Neural progenitor cell (in vitro differentiated cells): ENCODE measurements around the gene UACA. TPM values are rescaled to one million over a fixed set of nuclear protein-coding genes. Genes with fewer than 3 reads are reported as not detected.

Experiments used
- DNase-seq: peaks from one replicate; pipeline ENCODE4 v3.0.0-alpha.2; 2016; ENCODE audit warnings: low spot score
- H2AFZ ChIP-seq: fragments of 200-600 bp; sonication (generic); replicated peaks from 2 replicates; pipeline ENCODE4 v1.6.1; 2016; ENCODE audit warnings: antibody characterized with exemption
- H3F3A ChIP-seq: fragments of 200-600 bp; sonication (generic); 2 replicates; pipeline ENCODE4 v1.6.1; 2016; ENCODE audit warnings: antibody characterized with exemption, low read depth
- H3K27ac ChIP-seq: fragments of 200-600 bp; sonication (generic); 2 replicates; pipeline ENCODE4 v1.5.1; 2016; ENCODE audit warnings: mild to moderate bottlenecking
- H3K27me3 ChIP-seq: fragments of 200-600 bp; sonication (generic); 2 replicates; pipeline ENCODE4 v1.6.1; 2016; ENCODE audit warnings: mild to moderate bottlenecking, moderate library complexity
- H3K36me3 ChIP-seq: fragments of 200-600 bp; sonication (generic); 2 replicates; pipeline ENCODE4 v1.5.1; 2016
- H3K4me1 ChIP-seq: fragments of 200-600 bp; sonication (generic); 2 replicates; pipeline ENCODE4 v1.6.1; 2016; ENCODE audit warnings: mixed run types
- H3K4me2 ChIP-seq: fragments of 200-600 bp; sonication (generic); 2 replicates; pipeline ENCODE4 v1.6.1; 2016
- H3K4me3 ChIP-seq: fragments of 200-600 bp; sonication (generic); 2 replicates; pipeline ENCODE4 v1.5.1; 2016
- H3K79me2 ChIP-seq: fragments of 200-600 bp; sonication (generic); 2 replicates; pipeline ENCODE4 v1.6.1; 2016; ENCODE audit warnings: low read depth
- H3K9ac ChIP-seq: fragments of 200-600 bp; sonication (generic); 2 replicates; pipeline ENCODE4 v1.6.1; 2016
- H3K9me3 ChIP-seq: fragments of 200-600 bp; sonication (generic); 2 replicates; pipeline ENCODE4 v1.5.1; 2016; ENCODE audit warnings: low read depth
- H4K20me1 ChIP-seq: fragments of 200-600 bp; sonication (generic); 2 replicates; pipeline ENCODE4 v1.6.1; 2016; ENCODE audit warnings: low read depth
- H3K27ac Mint-ChIP-seq: 3 replicates; pipeline ENCODE4 v1.8.0; 2021; ENCODE audit warnings: mixed read lengths
- H3K27me3 Mint-ChIP-seq: 2 replicates; pipeline ENCODE4 v1.8.0; 2022; ENCODE audit warnings: low read depth, mild to moderate bottlenecking, inconsistent platforms, moderate library complexity, mixed read lengths; ENCODE audit not compliant: insufficient read depth
- H3K36me3 Mint-ChIP-seq: 3 replicates; pipeline ENCODE4 v1.8.0; 2021; ENCODE audit warnings: mixed read lengths
- H3K4me1 Mint-ChIP-seq: 3 replicates; pipeline ENCODE4 v1.8.0; 2021; ENCODE audit warnings: mixed read lengths
- H3K4me3 Mint-ChIP-seq: 3 replicates; pipeline ENCODE4 v1.8.0; 2021; ENCODE audit warnings: mild to moderate bottlenecking, moderate library complexity, mixed read lengths
- H3K9me3 Mint-ChIP-seq: 3 replicates; pipeline ENCODE4 v1.8.0; 2020; ENCODE audit warnings: mixed read lengths
- CTCF ChIP-seq: fragments of 200-600 bp; sonication (generic); IDR thresholded peaks from 2 replicates; pipeline ENCODE4 v1.5.1; 2017; ENCODE audit warnings: antibody characterized with exemption, mild to moderate bottlenecking
- EZH2 ChIP-seq: fragments of 200-600 bp; sonication (generic); IDR thresholded peaks from 2 replicates; pipeline ENCODE4 v1.6.1; 2017; ENCODE audit warnings: antibody characterized with exemption, mild to moderate bottlenecking, moderate library complexity
- EZH2phosphoT487 ChIP-seq: fragments of 200-600 bp; sonication (generic); IDR thresholded peaks from 2 replicates; pipeline ENCODE4 v1.6.1; 2017; ENCODE audit warnings: antibody characterized with exemption
- total RNA-seq: library from RNA; depleted of rRNA; stranded (reverse); fragments of >200 nt; gene quantifications from 2 replicates; pipeline ENCODE4 v1.2.3, GENCODE V29; 2015; ENCODE audit warnings: low replicate concordance

The UACA gene
- total RNA-seq, 1 donor from 2014 or later: 70.0 TPM

DNA sequence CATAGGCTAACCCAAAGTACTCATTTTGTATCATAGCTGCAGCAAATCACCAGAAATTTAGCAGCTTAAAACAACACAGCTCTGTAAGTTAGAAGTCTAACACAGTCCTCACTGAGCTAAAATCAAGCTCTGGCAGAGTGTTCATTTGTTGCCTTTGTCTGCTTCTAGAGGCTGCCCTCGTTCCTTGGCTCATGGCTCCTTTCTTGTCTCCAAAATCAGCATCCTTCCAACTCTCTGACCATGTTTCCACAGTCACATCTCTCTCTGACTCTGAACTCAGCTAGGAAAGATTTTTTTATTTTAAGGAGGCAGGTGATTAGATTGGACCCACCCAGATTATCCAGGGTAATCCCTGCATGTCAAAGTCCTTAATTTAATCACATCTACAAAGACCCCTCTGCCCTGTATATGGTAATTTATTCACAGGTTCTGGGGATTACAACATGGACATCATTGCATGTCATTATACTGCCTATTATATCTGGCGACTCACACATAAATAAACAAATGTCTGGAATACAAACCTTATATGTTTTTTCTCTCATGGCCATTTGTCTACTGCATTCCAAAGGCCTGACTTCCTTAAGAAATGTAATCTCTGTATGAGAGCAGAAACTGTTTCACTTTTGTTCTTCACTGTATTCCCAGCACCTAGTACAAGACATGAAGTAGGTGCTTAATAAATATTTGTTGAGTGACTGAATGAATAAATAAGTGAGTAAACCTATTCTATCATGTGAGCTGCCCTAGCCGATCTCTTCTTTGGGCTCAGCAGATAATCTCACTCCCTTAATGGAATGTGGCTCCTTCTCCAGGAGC, 15.1 kb upstream of the UACA start:
- Histone ChIP-seq H3K4me1 (no peaks in the 10 kb centered on the region), H3K9ac (no peak overlapping the region), H3K27me3 (no peaks in the 10 kb centered on the region), H2AFZ (no peak overlapping the region), H3K4me3 (no peak overlapping the region), H3K4me2 (no peak overlapping the region), H3F3A (no peaks in the 10 kb centered on the region), H3K9me3 (no peaks in the 10 kb centered on the region), H3K27ac (no peak overlapping the region), H4K20me1 (no peaks in the 10 kb centered on the region), H3K36me3 (no peaks in the 10 kb centered on the region), H3K79me2 (no peaks in the 10 kb centered on the region)
- H3K27ac Mint-ChIP-seq: no peak overlapping the region
- peaks cover 5% of the 10 kb centered on the region for H3K27me3 Mint-ChIP-seq
- H3K4me1 Mint-ChIP-seq: no peaks in the 10 kb centered on the region
- H3K4me3 Mint-ChIP-seq: no peak overlapping the region
- H3K9me3 Mint-ChIP-seq: no peaks in the 10 kb centered on the region
- DNase-seq: no peak
- no peak for TF ChIP-seq CTCF
- TF ChIP-seq EZH2phosphoT487: no peak
- no peak for TF ChIP-seq EZH2
- no peaks in the 10 kb centered on the region for H3K36me3 Mint-ChIP-seq

DNA sequence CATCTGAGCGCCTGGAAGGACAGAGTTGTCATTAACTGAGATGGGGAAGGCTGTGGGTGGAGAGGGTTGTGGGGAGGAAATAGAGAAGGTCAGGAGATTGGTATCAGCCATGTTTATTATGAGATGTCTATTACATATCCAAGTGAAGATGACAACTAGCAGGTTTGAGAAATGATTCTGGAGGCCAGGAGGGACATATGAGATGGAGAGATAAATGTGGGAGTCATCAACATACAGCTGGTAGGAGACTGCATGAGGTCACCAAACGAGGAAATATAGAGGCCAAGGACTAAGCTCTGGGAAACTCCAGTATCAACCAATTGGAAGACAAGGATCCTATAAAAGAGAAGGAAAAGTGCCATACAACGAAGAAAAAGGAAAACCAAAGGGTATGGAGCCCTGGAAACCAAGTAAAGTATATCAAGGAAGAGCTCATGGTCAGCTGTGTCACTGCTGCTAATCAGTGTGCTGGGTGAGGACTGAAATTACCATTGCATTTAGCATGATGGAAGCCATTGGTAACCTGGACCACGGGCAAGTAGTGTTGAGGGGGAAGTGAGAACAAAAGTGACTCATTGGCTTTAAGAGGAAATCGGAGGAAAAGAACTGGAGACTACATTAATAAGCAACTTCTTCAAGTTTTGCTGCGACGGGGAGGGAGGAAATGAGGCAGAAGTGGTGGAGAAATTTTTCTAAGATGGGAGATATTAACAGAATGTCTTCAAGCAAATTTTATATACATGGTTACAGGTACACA, 14.0 kb upstream of the UACA start:
- Histone ChIP-seq H3K4me3 (no peak overlapping the region), H3K27me3 (no peaks in the 10 kb centered on the region), H3K4me1 (no peaks in the 10 kb centered on the region), H3K4me2 (no peak overlapping the region), H3K36me3 (no peaks in the 10 kb centered on the region), H3K9me3 (no peaks in the 10 kb centered on the region), H3K79me2 (no peaks in the 10 kb centered on the region), H3F3A (no peaks in the 10 kb centered on the region), H4K20me1 (no peaks in the 10 kb centered on the region), H3K27ac (no peak overlapping the region), H2AFZ (no peak overlapping the region), H3K9ac (no peak overlapping the region)
- peaks cover 5% of the 10 kb centered on the region for H3K27me3 Mint-ChIP-seq
- TF ChIP-seq EZH2: no peak
- TF ChIP-seq EZH2phosphoT487: no peak
- no peak for TF ChIP-seq CTCF
- no peaks in the 10 kb centered on the region for H3K9me3 Mint-ChIP-seq
- H3K36me3 Mint-ChIP-seq: no peaks in the 10 kb centered on the region
- no peak overlapping the region for H3K4me3 Mint-ChIP-seq
- no peaks in the 10 kb centered on the region for H3K4me1 Mint-ChIP-seq
- no peak overlapping the region for H3K27ac Mint-ChIP-seq
- DNase-seq: no peak

GRCh38 chr15:70775160-70775559, 11.8 kb upstream of the UACA start:
- Histone ChIP-seq H3K9ac (no peak overlapping the region), H2AFZ (no peak overlapping the region), H3K4me2 (no peak overlapping the region), H3K27me3 (no peaks in the 10 kb centered on the region), H3K4me3 (no peak overlapping the region), H3K27ac (no peak overlapping the region), H3K4me1 (no peaks in the 10 kb centered on the region), H3K36me3 (no peaks in the 10 kb centered on the region), H4K20me1 (no peaks in the 10 kb centered on the region), H3K79me2 (no peaks in the 10 kb centered on the region), H3F3A (no peaks in the 10 kb centered on the region), H3K9me3 (no peaks in the 10 kb centered on the region)
- H3K9me3 Mint-ChIP-seq: no peaks in the 10 kb centered on the region
- no peaks in the 10 kb centered on the region for H3K36me3 Mint-ChIP-seq
- peaks cover 2% of the 10 kb centered on the region for H3K27me3 Mint-ChIP-seq
- H3K27ac Mint-ChIP-seq: no peak overlapping the region
- DNase-seq: no peak
- no peaks in the 10 kb centered on the region for H3K4me1 Mint-ChIP-seq
- TF ChIP-seq EZH2 (no peak), CTCF (no peak), EZH2phosphoT487 (no peak)
- H3K4me3 Mint-ChIP-seq: no peak overlapping the region
